Neural cell (in vitro differentiated cells): ENCODE results near the gene PMM2. TPM values are rescaled to one million over a fixed set of nuclear protein-coding genes. Genes with fewer than 3 reads are reported as not detected.

Experiments
- H2AFZ ChIP-seq: fragments of 200-600, 300-800 bp; sonication (generic), shearing (Covaris generic); 2 replicates; pipeline ENCODE4 v1.6.0; 2014; ENCODE audit warnings: low read depth, mild to moderate bottlenecking, antibody characterized with exemption, low read length, moderate library complexity
- H3F3A ChIP-seq: fragments of 200-600 bp; shearing (Covaris generic); 2 replicates; pipeline ENCODE4 v1.6.1; 2016; ENCODE audit warnings: mild to moderate bottlenecking, moderate library complexity, mixed read lengths, antibody characterized with exemption, low read length; ENCODE audit not compliant: insufficient read depth, poor library complexity, severe bottlenecking
- H3K27ac ChIP-seq: fragments of 200-600, 300-800 bp; sonication (generic), shearing (Covaris generic); 2 replicates; pipeline ENCODE4 v1.5.1; 2014; ENCODE audit warnings: mild to moderate bottlenecking, low read length, moderate library complexity
- H3K27me3 ChIP-seq: fragments of 300-800, 200-600 bp; sonication (generic), shearing (Covaris generic); 2 replicates; pipeline ENCODE4 v1.6.0; 2014; ENCODE audit warnings: mild to moderate bottlenecking, low read depth, low read length, moderate library complexity; ENCODE audit not compliant: insufficient read depth
- H3K36me3 ChIP-seq: fragments of 300-800, 200-600 bp; sonication (generic), shearing (Covaris generic); 2 replicates; pipeline ENCODE4 v1.5.1; 2014; ENCODE audit warnings: mild to moderate bottlenecking, antibody characterized with exemption, low read length, moderate library complexity; ENCODE audit not compliant: insufficient read depth
- H3K4me2 ChIP-seq: fragments of 300-800, 200-600 bp; sonication (generic), shearing (Covaris generic); 2 replicates; pipeline ENCODE4 v1.6.0; 2014; ENCODE audit warnings: mild to moderate bottlenecking, low read length
- H3K4me3 ChIP-seq: fragments of 300-800, 200-600 bp; sonication (generic), shearing (Covaris generic); 2 replicates; pipeline ENCODE4 v1.5.1; 2014; ENCODE audit warnings: mild to moderate bottlenecking, low read length, moderate library complexity
- H3K79me2 ChIP-seq: fragments of 200-600 bp; shearing (Covaris generic); replicated peaks from 2 replicates; pipeline ENCODE4 v1.6.0; 2014; ENCODE audit warnings: mild to moderate bottlenecking, low read length, moderate library complexity; ENCODE audit not compliant: insufficient read depth
- H3K9ac ChIP-seq: fragments of 300-800, 200-600 bp; sonication (generic), shearing (Covaris generic); 2 replicates; pipeline ENCODE4 v1.6.1; 2016; ENCODE audit warnings: mild to moderate bottlenecking, low read length, mixed read lengths
- H3K9me2 ChIP-seq: fragments of 200-600 bp; shearing (Covaris generic); 2 replicates; pipeline ENCODE4 v1.6.1; 2016; ENCODE audit warnings: mild to moderate bottlenecking, low read length, mixed read lengths; ENCODE audit not compliant: insufficient read depth
- H3K9me3 ChIP-seq: fragments of 200-600, 300-800 bp; sonication (generic), shearing (Covaris generic); 2 replicates; pipeline ENCODE4 v1.6.1; 2016; ENCODE audit warnings: mild to moderate bottlenecking, mixed run types, low read length, moderate library complexity, mixed read lengths
- H4K20me1 ChIP-seq: fragments of 200-600 bp; shearing (Covaris generic); 2 replicates; pipeline ENCODE4 v1.6.1; 2016; ENCODE audit warnings: mild to moderate bottlenecking, mixed run types; ENCODE audit not compliant: insufficient read depth
- CTCF ChIP-seq: fragments of 450-650 bp; IDR thresholded peaks from 2 replicates; pipeline ENCODE4 v1.5.1; 2014; ENCODE audit warnings: antibody characterized with exemption, mild to moderate bottlenecking, moderate library complexity; ENCODE audit not compliant: poor library complexity, severe bottlenecking
- EP300 ChIP-seq: fragments of 450-650 bp; conservative IDR thresholded peaks from 2 replicates; pipeline ENCODE4 v1.6.1; 2014; ENCODE audit warnings: antibody characterized with exemption, mild to moderate bottlenecking, moderate library complexity; ENCODE audit not compliant: poor library complexity, severe bottlenecking
- EZH2 ChIP-seq: fragments of 200-600, 300-800 bp; shearing (Covaris generic), sonication (generic); IDR thresholded peaks from 2 replicates; pipeline ENCODE4 v1.6.1; 2014; ENCODE audit warnings: antibody characterized with exemption, low read length, borderline replicate concordance, mild to moderate bottlenecking; ENCODE audit not compliant: insufficient read depth, poor library complexity, severe bottlenecking
- MXI1 ChIP-seq: fragments of 450-650 bp; conservative IDR thresholded peaks from 2 replicates; pipeline ENCODE4 v1.6.1; 2014; ENCODE audit warnings: antibody characterized with exemption, mild to moderate bottlenecking; ENCODE audit not compliant: poor library complexity, severe bottlenecking
- POLR2AphosphoS5 ChIP-seq: IDR thresholded peaks from 2 replicates; pipeline ENCODE4 v1.6.1; 2012
- RAD21 ChIP-seq: fragments of 450-650 bp; conservative IDR thresholded peaks from 2 replicates; pipeline ENCODE4 v1.6.1; 2014; ENCODE audit warnings: antibody characterized with exemption, mild to moderate bottlenecking, moderate library complexity
- SMC3 ChIP-seq: fragments of 450-650 bp; conservative IDR thresholded peaks from 2 replicates; pipeline ENCODE4 v1.6.1; 2014; ENCODE audit warnings: antibody characterized with exemption, mild to moderate bottlenecking, moderate library complexity; ENCODE audit not compliant: poor library complexity
- TAF1 ChIP-seq: IDR thresholded peaks from 2 replicates; pipeline ENCODE4 v1.6.1; 2012; ENCODE audit warnings: low read depth
- polyA plus RNA-seq: library from polyadenylated mRNA; depleted of rRNA; stranded (reverse); fragments of >200 nt; gene quantifications from 2 replicates; pipeline ENCODE4 v1.2.3, GENCODE V29; 2014
- TF ChIP-seq, protein P1 (sequence below): IDR thresholded peaks from 2 replicates; pipeline ENCODE4 v1.6.1; 2012; ENCODE audit warnings: borderline replicate concordance

The PMM2 gene
- polyA plus RNA-seq, 1 donor from 2014 or later, result 20.2 TPM

DNA sequence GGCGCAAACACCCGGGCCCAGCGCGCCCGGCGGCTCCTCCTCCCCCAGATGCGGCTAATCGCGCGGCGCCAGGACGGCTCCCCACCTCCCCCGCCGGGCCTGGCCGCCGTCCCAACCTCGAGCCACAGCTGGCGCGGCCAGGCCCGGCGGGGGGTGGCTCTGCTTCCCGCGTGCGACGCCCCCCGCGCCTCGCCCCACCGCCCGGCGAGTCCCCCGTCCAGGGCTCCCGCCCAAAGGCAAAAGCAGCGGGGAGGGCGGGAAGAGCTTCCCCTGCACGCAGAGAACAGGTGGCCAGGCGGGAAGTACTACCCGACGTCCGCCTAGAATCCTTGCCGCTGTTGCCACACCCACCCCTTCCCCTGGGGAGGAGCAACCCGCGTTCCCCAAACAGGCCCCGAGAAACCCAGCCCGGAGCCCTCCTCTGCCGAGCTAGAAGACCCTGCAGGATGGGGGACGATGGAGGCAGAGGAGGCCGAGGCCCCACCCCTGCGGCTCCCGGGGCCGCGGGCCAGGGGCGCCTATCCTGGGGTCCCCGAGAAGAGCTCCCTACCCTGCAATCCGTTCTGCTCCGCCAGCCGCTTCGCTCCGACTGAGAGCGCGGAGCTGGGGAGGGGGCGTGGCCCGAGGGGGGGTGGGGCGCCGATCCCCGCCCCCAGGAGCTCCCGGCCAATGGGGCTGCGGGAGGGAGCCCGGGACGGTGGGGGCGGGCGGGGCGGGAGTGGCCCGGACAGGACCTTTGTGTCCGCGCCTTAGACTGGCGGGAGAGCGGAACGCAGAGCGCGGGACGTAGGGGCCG lies 71.0 kb downstream of the PMM2 start, which contains the start of gene CARHSP1:
CARHSP1 (minus strand) TSS at position 591 of the 796 bp plus-strand sequence. CDS start 9,678 bp downstream, outside the sequence.
- H3K9me2 ChIP-seq, result no peaks in the 10 kb centered on the region
- TF ChIP-seq RAD21, result no peak
- no peak for TF ChIP-seq MXI1
- TF ChIP-seq POLR2AphosphoS5, result peak; percentile 90
- no peak for TF ChIP-seq CTCF
- TF ChIP-seq, protein P1, sequence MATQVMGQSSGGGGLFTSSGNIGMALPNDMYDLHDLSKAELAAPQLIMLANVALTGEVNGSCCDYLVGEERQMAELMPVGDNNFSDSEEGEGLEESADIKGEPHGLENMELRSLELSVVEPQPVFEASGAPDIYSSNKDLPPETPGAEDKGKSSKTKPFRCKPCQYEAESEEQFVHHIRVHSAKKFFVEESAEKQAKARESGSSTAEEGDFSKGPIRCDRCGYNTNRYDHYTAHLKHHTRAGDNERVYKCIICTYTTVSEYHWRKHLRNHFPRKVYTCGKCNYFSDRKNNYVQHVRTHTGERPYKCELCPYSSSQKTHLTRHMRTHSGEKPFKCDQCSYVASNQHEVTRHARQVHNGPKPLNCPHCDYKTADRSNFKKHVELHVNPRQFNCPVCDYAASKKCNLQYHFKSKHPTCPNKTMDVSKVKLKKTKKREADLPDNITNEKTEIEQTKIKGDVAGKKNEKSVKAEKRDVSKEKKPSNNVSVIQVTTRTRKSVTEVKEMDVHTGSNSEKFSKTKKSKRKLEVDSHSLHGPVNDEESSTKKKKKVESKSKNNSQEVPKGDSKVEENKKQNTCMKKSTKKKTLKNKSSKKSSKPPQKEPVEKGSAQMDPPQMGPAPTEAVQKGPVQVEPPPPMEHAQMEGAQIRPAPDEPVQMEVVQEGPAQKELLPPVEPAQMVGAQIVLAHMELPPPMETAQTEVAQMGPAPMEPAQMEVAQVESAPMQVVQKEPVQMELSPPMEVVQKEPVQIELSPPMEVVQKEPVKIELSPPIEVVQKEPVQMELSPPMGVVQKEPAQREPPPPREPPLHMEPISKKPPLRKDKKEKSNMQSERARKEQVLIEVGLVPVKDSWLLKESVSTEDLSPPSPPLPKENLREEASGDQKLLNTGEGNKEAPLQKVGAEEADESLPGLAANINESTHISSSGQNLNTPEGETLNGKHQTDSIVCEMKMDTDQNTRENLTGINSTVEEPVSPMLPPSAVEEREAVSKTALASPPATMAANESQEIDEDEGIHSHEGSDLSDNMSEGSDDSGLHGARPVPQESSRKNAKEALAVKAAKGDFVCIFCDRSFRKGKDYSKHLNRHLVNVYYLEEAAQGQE, result peak; percentile 98
- no peak for TF ChIP-seq EZH2
- TF ChIP-seq SMC3, result no peak
- no peak for TF ChIP-seq EP300
- TF ChIP-seq TAF1, result peak; percentile 100
- peak within 1 kb of the TSS; percentile 82 for H3K4me2 ChIP-seq
- H2AFZ ChIP-seq, result no peak within 1 kb of the TSS
- no peaks in the 10 kb centered on the region for H3K36me3 ChIP-seq
- peaks cover 47% of the 10 kb centered on the region for H3K79me2 ChIP-seq
- no peaks in the 10 kb centered on the region for H4K20me1 ChIP-seq
- H3F3A ChIP-seq, result no peaks in the 10 kb centered on the region
- H3K9ac ChIP-seq, result peak within 1 kb of the TSS; percentile 78
- peak within 1 kb of the TSS; percentile 80 for H3K4me3 ChIP-seq
- no peaks in the 10 kb centered on the region for H3K9me3 ChIP-seq
- H3K27me3 ChIP-seq, result no peaks in the 10 kb centered on the region
- peak within 1 kb of the TSS; percentile 63 for H3K27ac ChIP-seq

DNA sequence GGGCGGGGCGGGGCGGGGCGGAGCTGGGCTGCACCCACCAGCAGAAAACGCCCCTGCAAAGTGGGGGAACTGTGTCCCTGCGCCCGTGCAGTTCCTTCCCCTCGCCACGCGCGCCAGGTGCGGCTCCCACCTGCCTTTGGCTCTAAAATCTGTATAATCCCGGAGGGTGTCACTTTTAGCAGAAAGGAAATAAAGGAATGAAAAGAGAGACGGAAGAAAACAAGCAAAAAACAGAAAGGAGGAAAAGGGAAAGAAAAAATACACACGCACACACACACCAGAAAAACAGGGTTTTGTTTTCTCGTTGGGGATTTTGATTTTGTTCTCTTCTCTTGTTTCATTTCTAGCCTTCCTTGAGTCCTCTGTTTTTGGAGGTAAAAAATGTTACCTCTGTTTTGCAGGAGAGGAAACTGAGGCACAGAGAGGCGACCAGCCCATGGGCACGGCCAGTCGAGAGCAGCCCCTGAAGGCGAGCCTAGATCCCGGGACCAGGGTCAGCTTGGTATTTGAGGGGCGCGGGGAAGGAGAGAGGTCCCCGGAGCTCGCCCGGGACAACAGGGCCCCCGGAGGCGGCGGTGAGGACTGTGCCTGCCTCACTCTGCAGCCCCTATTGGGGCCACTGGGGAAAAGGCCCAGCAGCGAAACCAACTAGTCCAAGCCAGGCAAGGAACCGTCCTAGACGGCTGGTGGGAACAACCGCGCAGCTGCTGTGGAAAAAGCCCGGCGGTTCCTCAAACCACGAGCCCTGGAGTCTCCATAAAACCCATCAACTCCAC lies 71.8 kb downstream of the PMM2 start:
- TF ChIP-seq EZH2, result no peak
- TF ChIP-seq RAD21, result peak; percentile 5
- TF ChIP-seq, protein P1, result no peak
- no peak for TF ChIP-seq POLR2AphosphoS5
- no peak for TF ChIP-seq TAF1
- no peak for TF ChIP-seq EP300
- peak; percentile 39 for TF ChIP-seq CTCF
- no peak for TF ChIP-seq SMC3
- TF ChIP-seq MXI1, result no peak
- peak overlapping the region; percentile 37 for H3K9ac ChIP-seq
- no peaks in the 10 kb centered on the region for H3K27me3 ChIP-seq
- no peak overlapping the region for H3K27ac ChIP-seq
- H3F3A ChIP-seq, result no peaks in the 10 kb centered on the region
- H3K79me2 ChIP-seq, result peaks cover 39% of the 10 kb centered on the region
- no peaks in the 10 kb centered on the region for H4K20me1 ChIP-seq
- no peak overlapping the region for H3K4me2 ChIP-seq
- peak overlapping the region; percentile 80 for H3K4me3 ChIP-seq
- no peaks in the 10 kb centered on the region for H3K9me2 ChIP-seq
- H3K9me3 ChIP-seq, result no peaks in the 10 kb centered on the region
- H2AFZ ChIP-seq, result no peak overlapping the region
- no peaks in the 10 kb centered on the region for H3K36me3 ChIP-seq
